ENCODE data around the gene ZBTB46.

ZBTB46 gene

DNA sequence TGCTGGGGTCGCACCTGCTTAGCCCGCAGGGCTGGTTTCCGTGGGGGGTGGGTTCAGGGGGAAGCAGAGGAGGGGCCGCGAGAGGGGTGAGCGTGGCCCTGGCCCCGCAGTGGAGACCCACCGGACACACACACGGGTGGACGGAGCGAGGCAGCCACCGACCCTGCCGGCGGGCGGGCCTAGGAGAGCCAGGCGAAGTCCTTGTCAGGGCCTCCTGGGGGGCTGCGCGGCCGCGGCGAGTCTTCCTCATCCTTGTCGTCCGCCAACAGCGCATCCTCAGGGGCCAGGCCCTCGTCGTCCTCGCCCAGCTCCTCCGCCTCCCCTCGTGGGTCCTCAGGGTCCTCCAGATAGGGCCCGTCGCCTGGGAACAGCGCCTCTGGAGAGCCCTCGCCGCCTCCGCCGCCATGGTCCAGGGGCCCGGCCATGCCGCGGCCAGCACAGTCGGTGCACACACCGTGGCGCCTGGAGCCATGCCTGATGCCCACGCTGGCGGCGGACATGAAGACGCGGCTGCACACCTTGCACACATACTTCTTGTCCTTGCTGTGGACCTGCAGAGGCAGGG is 84.2 kb downstream of the ZBTB46 start:
- DNase-seq (ENCODE audit: low spot score), result no peak

DNA sequence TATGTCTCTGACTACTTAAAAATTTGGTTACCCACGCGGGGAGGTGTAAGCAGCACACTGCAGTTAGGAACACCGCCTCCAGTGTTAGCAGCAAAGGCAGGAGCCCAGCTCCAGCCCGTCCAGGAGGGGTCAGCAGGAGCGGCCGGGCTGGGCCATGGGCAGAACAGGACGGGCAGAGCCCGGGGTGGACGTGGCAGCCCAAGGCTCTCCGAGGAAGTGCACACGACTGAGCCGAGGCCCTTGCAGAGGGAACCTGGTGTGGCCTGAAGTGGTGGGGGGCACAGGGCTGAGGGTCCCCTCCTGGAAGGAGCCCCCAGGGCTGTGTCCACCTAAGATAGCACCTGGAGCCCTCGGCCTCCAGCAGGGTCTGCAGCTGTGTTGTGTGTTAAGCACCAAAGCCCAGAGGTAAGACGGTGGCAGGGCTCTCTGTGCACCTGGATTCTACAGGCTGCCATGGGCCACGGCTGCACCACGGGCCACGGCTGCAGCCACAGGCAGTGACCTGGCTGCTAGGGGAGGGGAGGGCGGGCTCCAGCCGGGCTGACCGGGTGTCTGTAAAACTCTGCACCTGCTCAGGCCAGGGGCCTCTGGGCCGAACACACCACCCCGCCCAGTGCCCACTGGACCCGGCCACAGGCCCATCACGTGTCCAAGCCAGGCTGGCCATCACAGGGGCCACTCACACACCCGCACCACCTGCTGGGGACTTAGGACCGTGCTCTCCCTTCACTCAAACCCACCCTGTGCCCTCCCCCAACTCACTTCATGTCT is 84.9 kb downstream of the ZBTB46 start:
- no peak for DNase-seq (ENCODE audit: low spot score)

DNA sequence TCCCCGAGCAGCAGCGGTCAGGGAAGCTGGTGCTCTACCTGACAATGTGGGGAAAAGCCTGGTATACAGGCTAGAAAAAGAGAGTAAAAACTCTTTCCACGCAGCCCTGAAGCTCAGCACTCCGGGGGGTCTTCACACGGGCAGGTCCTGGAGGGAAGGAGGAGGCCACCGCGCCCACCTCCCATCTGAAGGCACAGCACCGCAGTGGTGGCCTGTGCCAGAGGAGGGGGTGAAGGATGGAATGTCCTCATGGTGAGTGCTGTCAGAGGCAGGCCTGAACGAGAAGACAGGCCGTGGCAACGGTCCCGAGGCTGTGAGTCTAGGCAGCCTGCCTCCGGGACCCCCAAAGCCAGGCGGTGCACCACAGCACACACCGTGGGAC is 85.6 kb downstream of the ZBTB46 start:
- no peak for DNase-seq (ENCODE audit: low spot score)

DNA sequence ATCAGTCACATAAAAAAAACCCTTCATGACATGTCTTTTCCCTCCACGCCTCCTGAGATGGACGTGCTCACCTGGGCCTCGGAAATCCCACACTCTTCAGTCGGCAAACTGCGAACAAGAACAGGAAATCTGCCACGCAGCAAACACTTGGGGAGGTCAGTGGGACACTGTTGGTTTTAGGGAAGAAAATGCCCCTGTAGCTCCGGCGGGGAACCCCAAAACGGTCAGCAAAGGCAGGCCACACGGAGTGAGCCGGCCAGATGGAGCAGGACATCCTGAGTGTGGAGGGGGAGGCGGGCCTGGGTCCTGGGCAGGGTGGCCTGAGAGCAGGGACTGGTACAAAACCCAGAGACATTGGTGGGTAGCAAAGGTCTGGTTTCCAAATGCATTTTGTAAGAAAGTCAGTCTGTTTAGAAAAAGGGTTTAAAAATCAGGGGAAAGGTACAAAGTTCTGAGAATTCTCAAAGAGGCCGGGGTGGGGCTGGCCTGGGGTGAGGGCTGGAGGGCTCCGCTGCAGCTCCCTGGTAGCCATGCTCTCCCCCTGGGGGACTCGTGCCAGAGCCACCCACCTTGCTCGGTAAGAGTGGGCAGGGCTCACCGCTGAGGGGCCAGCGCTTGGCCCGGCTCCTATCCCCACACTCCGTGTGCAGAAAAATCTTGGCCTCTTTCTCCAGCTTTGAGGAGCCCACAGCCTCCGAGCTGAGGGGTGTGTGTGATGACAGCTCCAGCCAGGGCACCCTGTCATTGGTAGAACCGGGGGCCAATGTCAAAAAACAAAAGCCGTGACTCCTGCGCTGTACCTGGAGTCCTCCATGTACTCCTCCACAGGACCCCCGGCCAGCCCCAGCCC is 86.3 kb downstream of the ZBTB46 start:
- no peak for DNase-seq (ENCODE audit: low spot score)

DNA sequence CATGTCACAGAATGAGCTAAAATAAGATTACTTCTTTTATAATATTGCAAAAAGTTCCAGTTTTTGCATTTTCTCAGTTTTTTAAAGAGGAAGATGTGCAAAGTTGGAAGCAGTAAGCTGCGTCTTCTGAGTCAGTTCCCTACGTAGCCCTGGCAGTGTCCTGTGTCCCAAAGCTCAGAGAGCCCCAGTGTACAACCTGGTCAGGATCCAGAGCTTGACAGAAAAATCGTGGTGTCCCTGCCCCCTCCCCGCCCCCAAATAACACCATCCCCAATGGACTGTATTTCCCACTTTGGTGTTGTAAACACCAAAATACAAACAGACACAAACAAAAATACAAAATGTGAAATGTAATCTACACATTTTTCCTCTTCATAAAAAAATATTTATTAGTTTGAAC is 86.9 kb downstream of the ZBTB46 start:
- no peak for DNase-seq (ENCODE audit: low spot score)

DNA sequence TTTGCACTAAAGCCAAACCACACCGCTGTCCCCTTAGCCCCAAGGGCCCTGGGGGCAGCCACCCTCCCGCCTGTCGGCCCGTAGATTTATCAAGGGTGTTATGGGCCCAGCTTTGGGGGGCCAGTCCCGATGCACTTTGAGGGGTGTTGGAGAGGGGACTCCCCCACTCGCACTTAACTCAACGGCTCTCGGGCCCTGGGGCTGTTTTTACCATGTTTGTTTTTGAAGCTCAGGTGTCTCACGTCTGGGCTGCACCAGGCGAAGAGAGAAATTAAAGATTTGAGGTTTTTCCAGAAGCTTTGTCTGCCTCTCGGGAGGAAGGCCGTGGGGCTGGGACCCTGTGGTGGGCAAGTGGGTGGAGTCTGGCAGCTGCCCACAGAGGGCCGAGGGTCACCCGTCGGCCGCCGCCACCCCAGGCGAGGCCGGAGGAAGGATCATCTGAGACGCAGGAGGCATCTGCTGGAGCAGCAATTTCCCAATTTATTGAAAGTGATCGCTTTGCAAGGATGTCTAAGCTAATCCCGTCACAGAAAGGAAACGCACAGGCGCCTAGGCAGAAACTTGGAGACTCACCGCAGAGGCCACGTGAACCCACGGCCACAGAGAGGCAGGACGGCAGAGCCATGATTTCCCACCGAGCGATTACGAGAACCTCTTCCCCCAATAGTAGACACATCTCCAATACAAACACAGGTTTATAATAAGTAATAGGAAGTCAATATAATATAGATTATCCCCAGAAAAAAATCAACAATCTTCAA is 87.7 kb downstream of the ZBTB46 start:
- DNase-seq (ENCODE audit: low spot score), result no peak

DNA sequence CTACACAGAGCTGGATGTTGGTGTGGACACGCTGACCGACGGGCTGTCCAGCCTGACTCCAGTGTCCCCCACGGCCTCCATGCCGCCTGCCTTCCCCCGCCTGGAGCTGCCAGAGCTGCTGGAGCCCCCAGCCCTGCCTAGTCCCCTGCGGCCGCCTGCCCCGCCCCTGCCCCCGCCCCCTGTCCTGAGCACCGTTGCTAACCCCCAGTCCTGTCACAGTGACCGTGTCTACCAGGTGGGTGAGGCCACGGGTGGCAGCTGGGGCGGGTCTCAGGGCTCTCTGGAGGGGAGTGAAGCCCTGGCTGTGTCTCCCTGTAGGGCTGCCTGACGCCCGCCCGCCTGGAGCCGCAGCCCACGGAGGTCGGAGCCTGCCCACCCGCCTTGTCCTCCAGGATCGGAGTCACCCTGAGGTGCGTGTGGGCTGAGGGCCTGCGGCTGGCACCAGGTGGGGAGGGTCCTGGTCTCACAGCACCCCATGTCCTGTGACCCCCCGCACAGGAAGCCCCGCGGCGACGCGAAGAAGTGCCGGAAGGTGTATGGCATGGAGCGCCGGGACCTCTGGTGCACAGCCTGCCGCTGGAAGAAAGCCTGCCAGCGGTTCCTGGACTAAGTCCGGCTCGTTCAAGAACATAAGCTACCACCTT is 88.6 kb downstream of the ZBTB46 start:
- DNase-seq (ENCODE audit: low spot score), result no peak

DNA sequence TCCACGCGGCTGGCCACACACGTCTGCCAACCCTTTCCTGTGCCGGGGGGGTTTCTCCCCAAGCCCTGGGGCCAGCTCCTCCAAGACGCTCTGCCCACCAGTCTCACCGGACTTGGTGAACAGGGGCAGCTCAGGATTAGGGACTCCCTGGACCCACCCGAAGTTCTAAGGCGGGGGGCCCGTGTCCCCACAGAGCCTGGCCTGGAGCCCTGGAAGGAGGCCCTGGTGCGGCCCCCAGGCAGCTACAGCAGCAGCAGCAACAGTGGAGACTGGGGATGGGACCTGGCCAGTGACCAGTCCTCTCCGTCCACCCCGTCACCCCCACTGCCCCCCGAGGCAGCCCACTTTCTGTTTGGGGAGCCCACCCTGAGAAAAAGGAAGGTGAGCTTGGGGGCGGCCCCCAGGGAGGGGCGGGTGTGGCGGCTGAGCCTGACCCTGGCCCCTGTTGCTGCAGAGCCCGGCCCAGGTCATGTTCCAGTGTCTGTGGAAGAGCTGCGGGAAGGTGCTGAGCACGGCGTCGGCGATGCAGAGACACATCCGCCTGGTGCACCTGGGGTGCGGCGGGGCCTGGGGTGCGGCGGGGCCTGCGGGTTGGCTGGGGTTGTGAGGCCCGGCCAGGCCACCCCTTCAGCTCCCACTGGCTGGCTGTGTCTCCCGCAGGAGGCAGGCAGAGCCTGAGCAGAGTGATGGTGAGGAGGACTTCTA is 89.2 kb downstream of the ZBTB46 start:
- DNase-seq (ENCODE audit: low spot score), result no peak

DNA sequence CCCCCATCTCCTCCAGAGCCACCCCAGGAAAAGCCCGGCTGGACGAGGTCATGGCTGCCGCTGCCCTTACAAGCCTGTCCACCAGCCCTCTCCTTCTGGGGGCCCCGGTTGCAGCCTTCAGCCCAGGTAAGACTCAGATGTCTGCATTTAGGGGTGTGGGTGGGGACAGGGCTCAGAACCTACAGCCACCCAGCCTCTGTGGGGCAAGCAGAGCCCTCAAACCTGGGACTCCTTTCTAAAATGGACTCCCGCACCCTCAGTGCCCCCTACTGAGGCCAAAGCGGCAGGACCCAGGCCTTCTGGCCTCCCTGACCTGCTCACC is 89.7 kb downstream of the ZBTB46 start:
- DNase-seq (ENCODE audit: low spot score), result no peak

DNA sequence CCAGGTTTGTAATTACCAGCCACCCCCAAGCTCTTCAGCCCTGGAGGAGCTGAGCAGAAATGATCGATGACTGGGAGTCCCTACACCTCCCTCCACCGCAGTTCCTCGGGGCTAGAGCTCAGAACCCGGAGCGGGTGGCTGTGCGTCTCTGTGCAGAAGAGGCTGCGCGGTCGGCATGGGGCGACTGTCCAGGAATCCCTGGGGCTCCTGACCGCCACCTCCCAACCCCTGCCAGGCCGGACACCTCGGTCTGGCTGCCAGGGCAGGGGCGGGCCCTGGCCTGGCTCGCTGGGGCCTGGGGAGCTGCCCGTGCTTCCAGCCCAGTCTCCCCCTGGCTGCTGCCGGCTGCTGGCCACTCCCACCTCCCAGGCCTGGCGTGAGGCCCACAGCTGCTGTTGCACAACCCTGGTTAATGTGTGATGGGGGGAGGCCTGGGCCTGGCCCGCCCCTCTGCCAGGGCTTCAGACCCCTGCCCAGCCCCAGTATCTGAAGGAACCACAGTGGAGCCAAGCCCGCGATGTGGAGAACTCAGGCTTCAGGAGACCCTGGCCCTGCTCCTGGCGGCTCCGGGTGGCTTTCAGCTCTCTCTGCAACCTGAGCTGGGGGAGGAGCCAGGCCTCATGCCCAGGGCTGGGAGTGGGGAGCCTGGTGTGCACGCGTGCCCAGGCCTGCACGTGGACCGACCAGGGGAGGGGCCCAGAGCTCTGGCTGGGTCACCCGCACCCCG is 90.3 kb downstream of the ZBTB46 start:
- DNase-seq (ENCODE audit: low spot score), result peak; percentile 89

DNA sequence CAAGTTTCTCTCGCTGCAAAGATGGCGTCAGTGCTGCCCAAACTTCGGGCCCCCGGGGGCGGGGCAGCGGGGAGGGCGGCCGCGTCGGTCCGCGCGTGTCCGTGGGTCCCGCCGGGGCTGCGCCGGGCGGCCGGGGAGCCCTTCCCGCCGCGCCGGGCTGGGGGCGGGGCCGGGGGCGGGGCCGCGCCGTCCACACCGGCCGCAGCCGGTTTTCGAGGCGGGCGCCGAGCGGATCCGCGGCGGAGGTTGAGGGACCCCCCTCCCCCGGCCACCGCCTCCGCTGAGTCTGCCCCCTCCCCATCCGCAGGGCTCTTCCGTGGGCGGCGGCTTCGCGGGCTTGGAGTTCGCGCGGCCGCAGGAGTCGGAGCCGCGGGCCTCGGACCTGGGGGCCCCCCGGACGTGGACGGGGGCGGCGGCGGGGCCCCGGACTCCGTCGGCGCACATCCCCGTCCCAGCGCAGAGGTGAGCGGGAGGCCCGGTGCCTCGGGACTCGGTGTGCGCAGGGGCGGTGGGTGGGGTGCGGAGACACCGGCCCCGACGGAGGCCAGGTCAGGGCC is 90.9 kb downstream of the ZBTB46 start:
- DNase-seq (ENCODE audit: low spot score), result peak; percentile 76

DNA sequence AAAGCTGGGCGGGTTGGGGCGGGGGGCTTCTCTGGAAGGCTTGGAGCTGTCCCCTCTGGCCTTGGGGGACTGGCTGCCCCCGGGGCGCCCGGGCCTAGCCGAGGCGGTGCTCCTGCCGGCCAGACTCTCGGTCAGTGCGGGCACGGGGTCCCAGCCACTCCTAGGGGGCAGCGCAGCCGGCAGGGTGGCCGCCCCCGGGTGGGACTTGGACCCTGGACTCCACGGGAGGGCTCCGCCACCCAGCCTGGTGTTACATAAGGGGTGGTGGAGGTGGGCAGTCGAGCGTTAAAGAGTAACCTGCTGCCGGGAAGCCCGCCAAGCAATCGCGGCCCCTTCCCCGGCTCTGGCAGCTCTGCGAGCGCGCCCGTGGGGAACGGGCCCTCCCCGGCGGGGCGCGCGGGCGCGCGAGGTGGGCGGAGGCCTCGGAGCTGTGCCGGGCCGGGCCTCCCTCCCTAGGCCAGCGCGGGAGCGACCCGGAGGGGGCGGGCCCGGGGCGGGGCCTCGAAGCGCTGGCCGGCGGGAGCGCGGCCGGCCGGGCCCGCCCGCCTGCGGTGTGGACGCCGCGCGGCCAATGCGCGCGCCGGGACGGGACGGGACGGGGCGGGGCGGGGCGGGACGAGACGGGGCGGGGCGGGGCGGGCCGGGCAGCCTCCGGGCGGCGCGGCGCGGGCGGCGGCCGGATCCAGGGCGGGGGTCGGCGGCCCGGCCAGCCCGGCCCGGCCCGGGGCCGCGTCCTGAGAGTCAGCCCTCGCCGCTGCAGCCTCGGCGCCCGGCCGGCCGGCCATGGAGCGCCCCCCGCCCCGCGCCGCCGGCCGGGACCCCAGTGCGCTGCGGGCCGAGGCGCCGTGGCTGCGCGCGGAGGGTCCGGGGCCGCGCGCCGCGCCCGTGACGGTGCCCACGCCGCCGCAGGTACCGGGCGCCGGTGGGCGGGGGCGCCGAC is 91.7 kb downstream of the ZBTB46 start, which contains the start of gene SLC2A4RG:
SLC2A4RG (plus strand) TSS at position 647 of the 940 bp plus-strand sequence; CDS start at position 784, 137 bp downstream.
- DNase-seq (ENCODE audit: low spot score), result peak; percentile 99

DNA sequence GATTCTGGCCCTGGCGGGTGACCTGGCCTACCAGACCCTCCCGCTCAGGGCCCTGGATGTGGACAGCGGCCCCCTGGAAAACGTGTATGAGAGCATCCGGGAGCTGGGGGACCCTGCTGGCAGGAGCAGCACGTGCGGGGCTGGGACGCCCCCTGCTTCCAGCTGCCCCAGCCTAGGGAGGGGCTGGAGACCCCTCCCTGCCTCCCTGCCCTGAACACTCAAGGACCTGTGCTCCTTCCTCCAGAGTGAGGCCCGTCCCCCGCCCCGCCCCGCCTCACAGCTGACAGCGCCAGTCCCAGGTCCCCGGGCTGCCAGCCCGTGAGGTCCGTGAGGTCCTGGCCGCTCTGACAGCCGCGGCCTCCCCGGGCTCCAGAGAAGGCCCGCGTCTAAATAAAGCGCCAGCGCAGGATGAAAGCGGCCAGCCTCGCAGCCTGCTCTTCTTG is 92.4 kb downstream of the ZBTB46 start:
- peak; percentile 76 for DNase-seq (ENCODE audit: low spot score)

DNA sequence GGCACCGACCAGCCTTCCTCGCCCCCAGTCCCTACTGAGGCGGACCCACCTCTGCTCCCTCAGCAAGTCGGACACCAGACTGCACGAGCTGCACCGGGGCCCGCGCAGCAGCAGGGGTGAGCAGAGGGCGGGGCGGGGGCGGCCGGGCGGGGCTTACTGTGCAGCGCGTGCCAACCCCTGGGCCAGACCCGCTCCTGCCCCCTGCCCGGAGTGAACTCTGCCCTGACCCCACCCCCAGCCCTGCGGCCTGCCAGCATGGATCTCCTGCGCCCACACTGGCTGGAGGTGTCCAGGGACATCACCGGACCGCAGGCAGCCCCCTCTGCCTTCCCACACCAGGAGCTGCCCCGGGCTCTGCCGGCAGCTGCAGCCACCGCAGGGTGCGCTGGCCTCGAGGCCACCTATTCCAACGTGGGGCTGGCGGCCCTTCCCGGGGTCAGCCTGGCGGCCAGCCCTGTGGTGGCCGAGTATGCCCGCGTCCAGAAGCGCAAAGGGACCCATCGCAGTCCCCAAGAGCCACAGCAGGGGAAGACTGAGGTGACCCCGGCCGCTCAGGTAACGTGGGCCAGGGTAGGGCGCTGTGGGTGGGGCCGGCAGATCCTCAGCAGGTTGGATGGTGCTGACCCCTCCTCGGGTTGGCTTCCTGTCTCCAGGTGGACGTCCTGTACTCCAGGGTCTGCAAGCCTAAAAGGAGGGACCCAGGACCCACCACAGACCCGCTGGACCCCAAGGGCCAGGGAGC is 92.9 kb downstream of the ZBTB46 start:
- peak; percentile 67 for DNase-seq (ENCODE audit: low spot score)

DNA sequence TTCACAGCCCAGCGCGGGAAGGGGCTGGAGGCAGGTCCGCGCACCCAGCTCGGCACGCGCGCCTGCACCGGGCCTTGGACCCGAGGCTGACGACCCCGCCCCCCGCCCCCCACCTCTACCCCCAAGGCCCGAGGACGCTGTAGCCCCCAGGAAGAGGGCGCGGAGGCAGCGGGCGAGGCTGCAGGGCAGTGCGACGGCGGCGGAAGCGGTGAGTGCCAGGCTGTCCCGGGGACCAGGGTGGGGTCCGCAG is 93.4 kb downstream of the ZBTB46 start:
- no peak for DNase-seq (ENCODE audit: low spot score)

DNA sequence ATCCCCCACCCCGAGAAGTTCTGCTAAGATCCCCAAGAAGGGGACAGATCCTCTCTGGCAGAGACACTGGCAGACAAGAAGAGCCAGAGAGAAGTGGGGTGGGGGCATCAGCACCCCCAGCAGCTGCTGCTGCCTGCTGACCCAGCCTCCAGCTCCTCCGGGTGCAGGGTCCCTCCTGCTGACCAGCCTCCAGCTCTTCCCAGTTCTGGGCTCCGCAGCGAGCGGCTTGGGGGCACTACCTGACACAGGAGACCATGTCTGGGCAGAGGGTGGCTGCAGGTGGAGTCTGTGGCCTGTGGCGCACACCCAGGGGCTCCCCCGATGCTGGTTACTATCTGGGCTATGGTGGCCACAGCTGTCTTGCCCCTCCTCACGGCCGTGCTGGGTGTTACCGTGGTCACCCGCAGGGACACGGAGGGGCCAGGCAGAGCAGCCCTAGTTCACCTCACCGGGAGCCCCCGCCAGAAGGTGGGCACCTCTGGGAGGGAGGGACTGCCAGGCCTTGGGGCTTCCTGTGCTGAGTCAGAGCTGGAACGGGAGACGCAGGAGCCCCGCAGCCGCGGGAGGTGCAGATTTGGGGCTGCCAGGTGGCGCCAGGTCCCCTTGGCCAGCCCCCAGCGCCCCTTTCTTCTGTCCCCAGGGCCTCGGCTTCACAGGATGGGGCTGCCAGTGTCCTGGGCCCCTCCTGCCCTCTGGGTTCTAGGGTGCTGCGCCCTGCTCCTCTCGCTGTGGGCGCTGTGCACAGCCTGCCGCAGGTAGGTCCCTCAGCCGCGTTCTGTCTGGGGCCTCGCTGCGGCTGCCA is 94.0 kb downstream of the ZBTB46 start:
- DNase-seq (ENCODE audit: low spot score), result peak; percentile 67

DNA sequence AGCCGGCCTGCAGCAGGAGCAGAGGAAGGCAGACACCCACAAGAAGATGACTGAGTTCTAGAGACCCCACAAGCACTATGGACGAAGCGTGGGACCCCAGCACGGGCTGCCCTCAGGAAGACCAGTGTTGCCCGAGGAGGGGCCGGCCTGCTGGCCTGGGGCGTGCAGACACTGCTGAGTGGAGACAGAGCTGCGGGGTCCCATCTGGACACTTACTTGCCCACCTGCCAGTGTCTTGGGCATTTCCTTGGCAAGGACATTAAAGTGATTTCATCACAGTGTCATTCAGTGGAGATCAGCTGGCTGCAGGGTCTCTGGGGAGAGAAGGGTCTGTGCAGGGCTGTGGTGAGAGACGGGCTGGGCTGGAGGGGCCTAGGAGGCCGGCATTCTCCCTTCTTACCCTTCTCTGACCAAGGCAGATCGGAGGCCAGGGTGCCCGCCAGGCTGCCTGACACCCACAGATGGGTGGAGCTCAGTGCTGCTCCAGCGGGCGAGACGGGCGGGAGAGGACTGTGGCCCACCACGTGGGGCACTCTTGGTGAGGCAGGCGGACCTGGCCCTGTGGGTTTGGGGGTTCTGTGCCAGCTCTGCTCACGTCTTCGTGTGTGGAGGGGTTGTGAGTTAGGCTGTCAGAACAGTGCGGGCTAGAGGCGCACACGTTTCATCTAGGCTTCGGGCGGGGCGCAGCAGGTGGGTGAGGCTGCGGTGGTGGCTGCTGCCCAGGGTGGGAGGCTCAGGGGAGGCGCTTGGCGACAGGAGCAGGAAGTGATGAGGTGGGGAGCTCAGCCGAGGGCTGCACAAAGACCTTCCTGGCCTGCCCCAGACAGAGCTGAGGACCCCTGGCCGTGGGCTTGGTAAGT is 95.0 kb downstream of the ZBTB46 start, which contains the start of gene LIME1:
LIME1 (plus strand) TSS at position 806 of the 860 bp plus-strand sequence. CDS start 886 bp downstream, outside the sequence.
- no peak for DNase-seq (ENCODE audit: low spot score)
